CMK (cell line): ENCODE results near the gene CLEC2B.
"Not testable (repeated sequence)": the region's sequence is repeated elsewhere in the genome, so short reads cannot be mapped to it uniquely, and the experiment has no call there.

Source experiments
- DNase-seq: peaks from one replicate; pipeline ENCODE4 v3.0.0-alpha.2; 2010; ENCODE audit warnings: low read depth

The CLEC2B gene

GRCh38 chr12:9869307-9870161, at the start of gene CLEC2B:
Gene CLEC2B, minus strand, starts transcription at chr12:9869354.
- DNase-seq: no peak

GRCh38 chr12:9911708-9912107, 42.6 kb upstream of the CLEC2B start:
- DNase-seq: no peak

- no peak for DNase-seq
Measured at GRCh38 chr12:9910716-9911421, 41.7 kb upstream of the CLEC2B start.

GRCh38 chr12:9909724-9910123, 40.6 kb upstream of the CLEC2B start:
- DNase-seq: no peak

- no peak for DNase-seq
Measured at GRCh38 chr12:9908350-9908749, 39.2 kb upstream of the CLEC2B start.

GRCh38 chr12:9907769-9908168, 38.6 kb upstream of the CLEC2B start:
- DNase-seq: no peak

- no peak for DNase-seq
Measured at GRCh38 chr12:9906873-9907272, 37.7 kb upstream of the CLEC2B start.

GRCh38 chr12:9902539-9903228, 33.5 kb upstream of the CLEC2B start:
- DNase-seq: no peak

GRCh38 chr12:9900930-9901329, 31.8 kb upstream of the CLEC2B start:
- no peak for DNase-seq

- DNase-seq: no peak
Measured at GRCh38 chr12:9899209-9899608, 30.1 kb upstream of the CLEC2B start.

GRCh38 chr12:9897535-9897934, 28.4 kb upstream of the CLEC2B start:
- no peak for DNase-seq

GRCh38 chr12:9895215-9895971, 26.2 kb upstream of the CLEC2B start:
- DNase-seq: no peak

GRCh38 chr12:9888665-9889273, 19.6 kb upstream of the CLEC2B start:
- DNase-seq: no peak

GRCh38 chr12:9883175-9883574, 14.0 kb upstream of the CLEC2B start:
- no peak for DNase-seq

GRCh38 chr12:9881988-9882387, 12.8 kb upstream of the CLEC2B start:
- DNase-seq: no peak

GRCh38 chr12:9881246-9881645, 12.1 kb upstream of the CLEC2B start, which contains the start of gene KLRF2:
Gene KLRF2, plus strand, starts transcription at chr12:9881489. Its CDS starts 107 bp downstream, at chr12:9881596.
- no peak for DNase-seq

GRCh38 chr12:9880532-9881078, 11.5 kb upstream of the CLEC2B start:
- no peak for DNase-seq

GRCh38 chr12:9876120-9876519, 7.0 kb upstream of the CLEC2B start:
- not testable (repeated sequence) for DNase-seq

GRCh38 chr12:9872742-9873141, 3.6 kb upstream of the CLEC2B start:
- no peak for DNase-seq

- no peak for DNase-seq
Measured at GRCh38 chr12:9872162-9872561, 3.0 kb upstream of the CLEC2B start.

GRCh38 chr12:9870286-9870866, 1.2 kb upstream of the CLEC2B start:
- no peak for DNase-seq
